Suprapubic skin (tissue), 4 donors: Measurements from ENCODE around the gene ADCY3. TPM values are rescaled to one million over a fixed set of nuclear protein-coding genes. Genes with fewer than 3 reads are reported as not detected.

Source experiments
- DNase-seq, 2 donors: peaks; one replicate each; pipeline ENCODE4 v3.0.0-alpha.2; 2019; ENCODE audit warnings: low spot score in 2 of 2
- H3K27ac ChIP-seq: fragments of 200-600 bp; sonication (generic); one replicate; pipeline ENCODE4 v1.5.1; 2019
- H3K27me3 ChIP-seq: fragments of 200-600 bp; sonication (generic); one replicate; pipeline ENCODE4 v1.5.1; 2019
- H3K36me3 ChIP-seq: fragments of 200-600 bp; sonication (generic); one replicate; pipeline ENCODE4 v1.5.1; 2019
- H3K4me1 ChIP-seq: fragments of 200-600 bp; sonication (generic); one replicate; pipeline ENCODE4 v1.5.1; 2019
- H3K4me3 ChIP-seq: fragments of 200-600 bp; sonication (generic); one replicate; pipeline ENCODE4 v1.5.1; 2019; ENCODE audit warnings: mild to moderate bottlenecking
- H3K9me3 ChIP-seq: fragments of 200-600 bp; sonication (generic); one replicate; pipeline ENCODE4 v1.5.1; 2019
- CTCF ChIP-seq, 2 donors: fragments of 200-600 bp in 1 of 2; fragments of 450-650 bp in 1 of 2; sonication (generic) in 1 of 2; IDR thresholded peaks; one replicate each; pipeline ENCODE4 v1.5.1; 2016 to 2019; ENCODE audit warnings: antibody characterized with exemption in 2 of 2, mild to moderate bottlenecking in 1 of 2, moderate library complexity in 1 of 2
- EP300 ChIP-seq: sonication (generic); formaldehyde crosslinking; IDR thresholded peaks from one replicate; pipeline ENCODE4 v1.6.1; 2017; ENCODE audit warnings: antibody characterized with exemption
- POLR2A ChIP-seq, 2 donors: fragments of 450-650 bp; IDR thresholded peaks; one replicate each; pipeline ENCODE4 v1.6.1; 2017; ENCODE audit warnings: antibody characterized with exemption in 2 of 2, mild to moderate bottlenecking in 2 of 2, moderate library complexity in 2 of 2
- POLR2AphosphoS5 ChIP-seq, 3 donors: sonication (generic); formaldehyde crosslinking; IDR thresholded peaks; one replicate each; pipeline ENCODE4 v1.6.1; 2017; ENCODE audit warnings: antibody characterized with exemption in 3 of 3
- WGBS: methylation state at CpG from one replicate; pipeline ENCODE4 v1.1.5; 2018; 5-methylcytosine and 5-hydroxymethylcytosine counted together
- total RNA-seq, 4 donors: library from RNA; depleted of rRNA; stranded (reverse); fragments of >200 nt; gene quantifications; one replicate each; pipeline ENCODE4 v1.1.0, GENCODE V29; 2016

Gene ADCY3
- total RNA-seq, 4 donors from 2014 or later = 45.2 to 108 (median 66.9) TPM

GRCh38 chr2:24863641-24864040 lies 56.4 kb downstream of the ADCY3 start:
- no peaks in the 10 kb centered on the region for H3K36me3 ChIP-seq
- TF ChIP-seq POLR2AphosphoS5 (IDR thresholded peaks at IDR 0.05) (no peak), CTCF (IDR thresholded peaks at IDR 0.05) (no peak), EP300 (no peak), POLR2A (IDR thresholded peaks at IDR 0.05) (no peak)
- WGBS = 77% methylated on average over 3 of the region's 3 CpGs

GRCh38 chr2:24861500-24861899 lies 58.5 kb downstream of the ADCY3 start:
- no peak overlapping the region for H3K4me3 ChIP-seq
- TF ChIP-seq POLR2AphosphoS5 (IDR thresholded peaks at IDR 0.05) = no peak
- no peak for TF ChIP-seq EP300

More at GRCh38 chr2:24863641-24864040, 56.4 kb downstream of the ADCY3 start:
- DNase-seq = no peak
- H3K4me3 ChIP-seq = no peak overlapping the region
- no peak overlapping the region for H3K27ac ChIP-seq
- no peaks in the 10 kb centered on the region for H3K9me3 ChIP-seq
- no peaks in the 10 kb centered on the region for H3K4me1 ChIP-seq
- H3K27me3 ChIP-seq = no peaks in the 10 kb centered on the region

GRCh38 chr2:24860631-24861030 lies 59.4 kb downstream of the ADCY3 start:
- no peaks in the 10 kb centered on the region for H3K9me3 ChIP-seq
- no peak for DNase-seq
- TF ChIP-seq POLR2A (IDR thresholded peaks at IDR 0.05) (no peak), EP300 (no peak), CTCF (IDR thresholded peaks at IDR 0.05) (no peak), POLR2AphosphoS5 (IDR thresholded peaks at IDR 0.05) (no peak)
- no peak overlapping the region for H3K4me3 ChIP-seq
- WGBS = 97% methylated on average over 6 of the region's 7 CpGs
- peaks cover 7% of the 10 kb centered on the region for H3K4me1 ChIP-seq
- no peak overlapping the region for H3K27ac ChIP-seq
- no peaks in the 10 kb centered on the region for H3K27me3 ChIP-seq
- no peaks in the 10 kb centered on the region for H3K36me3 ChIP-seq

More at GRCh38 chr2:24861500-24861899, 58.5 kb downstream of the ADCY3 start:
- Histone ChIP-seq H3K4me1 (peaks cover 4% of the 10 kb centered on the region), H3K9me3 (no peaks in the 10 kb centered on the region), H3K27me3 (no peaks in the 10 kb centered on the region), H3K27ac (no peak overlapping the region), H3K36me3 (no peaks in the 10 kb centered on the region)
- WGBS = 87% methylated on average over 11 of the region's 11 CpGs
- DNase-seq = no peak

- no peak for TF ChIP-seq CTCF (IDR thresholded peaks at IDR 0.05)
- no peaks in the 10 kb centered on the region for H3K9me3 ChIP-seq
- no peaks in the 10 kb centered on the region for H3K27me3 ChIP-seq
- DNase-seq = no peak
- no peak overlapping the region for H3K27ac ChIP-seq
- peaks cover 11% of the 10 kb centered on the region for H3K4me1 ChIP-seq
- H3K36me3 ChIP-seq = no peaks in the 10 kb centered on the region
- H3K4me3 ChIP-seq = no peak overlapping the region
- WGBS = 94% methylated on average over 7 of the region's 15 CpGs
Observed at GRCh38 chr2:24859968-24860600, 60.0 kb downstream of the ADCY3 start.

GRCh38 chr2:24858996-24859395 lies 61.0 kb downstream of the ADCY3 start:
- H3K27ac ChIP-seq = no peak overlapping the region
- DNase-seq = no peak
- no peaks in the 10 kb centered on the region for H3K36me3 ChIP-seq
- 86% methylated on average over 12 of the region's 13 CpGs for WGBS
- H3K4me3 ChIP-seq = no peak overlapping the region
- peaks cover 11% of the 10 kb centered on the region for H3K4me1 ChIP-seq
- no peaks in the 10 kb centered on the region for H3K9me3 ChIP-seq
- no peak for TF ChIP-seq CTCF (IDR thresholded peaks at IDR 0.05)
- TF ChIP-seq POLR2A (IDR thresholded peaks at IDR 0.05) = no peak
- no peak for TF ChIP-seq EP300
- no peak for TF ChIP-seq POLR2AphosphoS5 (IDR thresholded peaks at IDR 0.05)
- H3K27me3 ChIP-seq = no peaks in the 10 kb centered on the region

GRCh38 chr2:24857746-24858145 lies 62.3 kb downstream of the ADCY3 start:
- peaks cover 11% of the 10 kb centered on the region for H3K4me1 ChIP-seq
- H3K27ac ChIP-seq = no peak overlapping the region
- no peak for TF ChIP-seq CTCF (IDR thresholded peaks at IDR 0.05)
- TF ChIP-seq POLR2A (IDR thresholded peaks at IDR 0.05) = no peak
- TF ChIP-seq POLR2AphosphoS5 (IDR thresholded peaks at IDR 0.05) = no peak
- no peak for TF ChIP-seq EP300
- H3K9me3 ChIP-seq = no peaks in the 10 kb centered on the region
- H3K36me3 ChIP-seq = no peaks in the 10 kb centered on the region
- no peak for DNase-seq
- H3K4me3 ChIP-seq = no peak overlapping the region
- H3K27me3 ChIP-seq = no peaks in the 10 kb centered on the region
- WGBS = 84% methylated on average over 6 of the region's 6 CpGs
